Measurements from ENCODE around the gene HLA-E.
"Not testable (repeated sequence)": the region's sequence is repeated elsewhere in the genome, so short reads cannot be mapped to it uniquely, and the experiment has no call there.

DNA sequence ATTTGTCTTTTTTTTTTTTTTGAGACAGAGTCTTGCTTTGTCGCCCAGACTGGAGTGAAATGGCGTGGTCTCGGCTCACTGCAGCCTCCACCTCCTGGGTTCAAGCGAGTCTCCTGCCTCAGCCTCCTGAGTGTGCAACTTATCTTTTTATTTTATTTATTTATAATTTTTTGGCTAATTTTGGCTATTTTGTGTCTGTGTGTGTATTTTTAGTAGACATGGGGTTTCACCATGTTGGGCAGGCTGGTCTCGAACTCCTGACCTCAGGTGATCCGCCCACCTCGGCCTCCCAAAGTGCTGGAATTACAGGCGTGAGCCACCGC is 27.4 kb downstream of the HLA-E start:
- not testable (repeated sequence) for TF ChIP-seq ZFP30 (CRISPR knock-in tag; IDR thresholded peaks at IDR 0.05); POU6F1 (CRISPR knock-in tag; IDR thresholded peaks at IDR 0.05; ENCODE audit: borderline replicate concordance, low read depth); ISL1 (CRISPR knock-in tag; IDR thresholded peaks at IDR 0.05); ZC3H10 (CRISPR knock-in tag; IDR thresholded peaks at IDR 0.05); ZFP3 (CRISPR knock-in tag; IDR thresholded peaks at IDR 0.05); PPARA (CRISPR knock-in tag; IDR thresholded peaks at IDR 0.05; ENCODE audit: borderline replicate concordance); TSHZ2 (CRISPR knock-in tag; IDR thresholded peaks at IDR 0.05); ZNF565 (CRISPR knock-in tag; conservative IDR thresholded peaks at IDR 0.05; ENCODE audit: low read depth); TCF4 (CRISPR knock-in tag; IDR thresholded peaks at IDR 0.05; ENCODE audit: borderline replicate concordance)
- TF ChIP-seq, protein P1, sequence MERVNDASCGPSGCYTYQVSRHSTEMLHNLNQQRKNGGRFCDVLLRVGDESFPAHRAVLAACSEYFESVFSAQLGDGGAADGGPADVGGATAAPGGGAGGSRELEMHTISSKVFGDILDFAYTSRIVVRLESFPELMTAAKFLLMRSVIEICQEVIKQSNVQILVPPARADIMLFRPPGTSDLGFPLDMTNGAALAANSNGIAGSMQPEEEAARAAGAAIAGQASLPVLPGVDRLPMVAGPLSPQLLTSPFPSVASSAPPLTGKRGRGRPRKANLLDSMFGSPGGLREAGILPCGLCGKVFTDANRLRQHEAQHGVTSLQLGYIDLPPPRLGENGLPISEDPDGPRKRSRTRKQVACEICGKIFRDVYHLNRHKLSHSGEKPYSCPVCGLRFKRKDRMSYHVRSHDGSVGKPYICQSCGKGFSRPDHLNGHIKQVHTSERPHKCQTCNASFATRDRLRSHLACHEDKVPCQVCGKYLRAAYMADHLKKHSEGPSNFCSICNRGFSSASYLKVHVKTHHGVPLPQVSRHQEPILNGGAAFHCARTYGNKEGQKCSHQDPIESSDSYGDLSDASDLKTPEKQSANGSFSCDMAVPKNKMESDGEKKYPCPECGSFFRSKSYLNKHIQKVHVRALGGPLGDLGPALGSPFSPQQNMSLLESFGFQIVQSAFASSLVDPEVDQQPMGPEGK (CRISPR knock-in tag; IDR thresholded peaks at IDR 0.05; ENCODE audit: borderline replicate concordance) = not testable (repeated sequence)

Data from SK-N-SH treated with all-trans-retinoic acid at 6 μM for 48 hours (cell line).